Dendritic cell treated with granulocyte-macrophage colony-stimulating factor and Interleukin-4, amounts not matched to agents 40 ng/mL and 50 ng/mL, for 4 days (primary cell): ENCODE data around the gene KCNIP3.

Experiments
- H3K27ac Mint-ChIP-seq: one replicate; pipeline ENCODE4 v1.8.0; 2022; ENCODE audit warnings: mild to moderate bottlenecking, mixed read lengths
- H3K27me3 Mint-ChIP-seq: one replicate; pipeline ENCODE4 v1.8.0; 2022; ENCODE audit warnings: mild to moderate bottlenecking, mixed read lengths
- H3K36me3 Mint-ChIP-seq: one replicate; pipeline ENCODE4 v1.8.0; 2022; ENCODE audit warnings: low read depth, mixed read lengths
- H3K4me1 Mint-ChIP-seq: one replicate; pipeline ENCODE4 v1.8.0; 2022; ENCODE audit warnings: low read depth, mixed read lengths
- H3K4me3 Mint-ChIP-seq: one replicate; pipeline ENCODE4 v1.8.0; 2022; ENCODE audit warnings: mild to moderate bottlenecking, moderate library complexity, mixed read lengths
- H3K9me3 Mint-ChIP-seq: one replicate; pipeline ENCODE4 v1.8.0; 2022; ENCODE audit warnings: mixed read lengths
- intact Hi-C: fragments of 100-400 bp; cut with micrococcal nuclease; formaldehyde crosslinking; loops from one replicate; pipeline ENCODE4 v1.15.0; 2022

KCNIP3 gene

DNA sequence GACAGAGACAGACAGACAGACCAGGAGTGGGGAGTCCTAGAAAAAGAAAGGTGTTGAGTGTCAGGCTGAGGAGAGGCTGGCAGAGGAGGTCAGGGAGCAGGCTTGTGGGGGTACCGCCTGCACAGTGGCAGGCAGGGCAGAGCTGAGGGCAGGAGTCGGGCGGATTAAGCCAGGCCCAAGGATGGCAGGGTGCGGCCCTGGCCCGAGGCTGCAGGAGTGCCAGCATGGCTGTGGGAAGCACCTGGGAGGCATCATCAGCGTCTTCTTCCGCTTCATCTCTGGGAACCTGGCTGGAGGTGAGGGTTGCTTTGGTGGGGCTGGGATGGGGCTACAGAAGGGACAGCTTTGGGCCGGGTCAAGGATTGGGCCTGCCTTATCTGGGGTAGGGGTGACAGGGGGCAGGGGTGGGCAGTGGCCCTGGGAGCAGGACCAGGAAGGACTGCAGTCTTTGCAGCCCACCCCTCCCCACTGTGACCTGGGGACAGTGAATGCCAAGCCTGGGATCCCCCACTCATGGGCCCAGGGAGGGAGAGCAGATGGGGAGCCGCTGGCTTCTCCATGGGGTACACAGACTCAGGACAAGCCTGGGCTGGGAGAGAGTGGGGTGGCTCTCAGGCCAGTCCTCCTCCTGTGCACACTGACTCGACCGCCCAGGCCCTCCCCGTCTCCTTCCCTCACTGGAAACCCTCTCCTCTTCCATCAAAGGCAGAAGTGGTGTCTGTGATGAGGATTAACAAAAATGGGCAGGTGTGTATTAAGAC lies 20.7 kb downstream of the KCNIP3 start:
- Mint-ChIP-seq H3K27ac (no peak overlapping the region), H3K4me3 (no peak overlapping the region), H3K27me3 (no peaks in the 10 kb centered on the region), H3K36me3 (no peaks in the 10 kb centered on the region), H3K9me3 (no peaks in the 10 kb centered on the region), H3K4me1 (peaks cover 9% of the 10 kb centered on the region)
- intact Hi-C loops = no loop called here

DNA sequence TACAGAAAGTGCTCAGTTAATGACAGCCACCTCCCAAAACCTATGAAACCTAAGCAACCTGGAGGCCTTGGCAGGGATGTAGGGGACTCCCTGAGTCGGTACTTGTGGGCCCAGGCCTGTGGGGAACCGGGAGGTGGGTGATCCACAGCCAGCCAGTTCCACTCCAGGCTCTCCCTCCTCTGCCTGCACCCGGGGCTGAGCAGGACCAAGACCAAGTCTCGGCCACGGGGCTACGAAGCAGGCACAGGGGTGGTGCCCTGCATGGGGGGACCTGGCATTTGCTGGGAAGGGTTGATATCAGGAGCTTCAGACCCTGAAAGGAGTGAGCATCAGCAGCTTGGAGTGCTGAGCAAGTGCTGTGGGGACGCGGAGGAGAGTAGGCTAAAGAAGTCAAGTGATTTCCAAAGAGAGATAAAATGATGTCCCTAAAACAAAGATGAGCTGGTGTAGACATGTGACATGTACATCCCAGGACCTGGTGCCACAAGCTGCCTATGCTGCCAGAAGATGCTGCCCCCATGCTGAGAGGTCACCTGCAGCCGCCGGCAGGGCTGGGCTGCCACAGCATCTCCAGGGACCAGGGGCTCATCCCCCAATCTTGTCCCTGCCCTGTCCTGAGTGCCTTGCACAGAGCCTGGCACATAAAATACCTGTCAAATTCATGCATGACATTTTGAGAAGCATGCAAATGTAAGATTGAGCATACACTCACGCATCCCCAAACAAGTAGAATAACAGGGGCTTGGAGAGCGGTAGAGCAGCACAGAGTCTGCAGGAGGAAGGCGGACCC lies 21.5 kb downstream of the KCNIP3 start:
- H3K9me3 Mint-ChIP-seq = no peaks in the 10 kb centered on the region

DNA sequence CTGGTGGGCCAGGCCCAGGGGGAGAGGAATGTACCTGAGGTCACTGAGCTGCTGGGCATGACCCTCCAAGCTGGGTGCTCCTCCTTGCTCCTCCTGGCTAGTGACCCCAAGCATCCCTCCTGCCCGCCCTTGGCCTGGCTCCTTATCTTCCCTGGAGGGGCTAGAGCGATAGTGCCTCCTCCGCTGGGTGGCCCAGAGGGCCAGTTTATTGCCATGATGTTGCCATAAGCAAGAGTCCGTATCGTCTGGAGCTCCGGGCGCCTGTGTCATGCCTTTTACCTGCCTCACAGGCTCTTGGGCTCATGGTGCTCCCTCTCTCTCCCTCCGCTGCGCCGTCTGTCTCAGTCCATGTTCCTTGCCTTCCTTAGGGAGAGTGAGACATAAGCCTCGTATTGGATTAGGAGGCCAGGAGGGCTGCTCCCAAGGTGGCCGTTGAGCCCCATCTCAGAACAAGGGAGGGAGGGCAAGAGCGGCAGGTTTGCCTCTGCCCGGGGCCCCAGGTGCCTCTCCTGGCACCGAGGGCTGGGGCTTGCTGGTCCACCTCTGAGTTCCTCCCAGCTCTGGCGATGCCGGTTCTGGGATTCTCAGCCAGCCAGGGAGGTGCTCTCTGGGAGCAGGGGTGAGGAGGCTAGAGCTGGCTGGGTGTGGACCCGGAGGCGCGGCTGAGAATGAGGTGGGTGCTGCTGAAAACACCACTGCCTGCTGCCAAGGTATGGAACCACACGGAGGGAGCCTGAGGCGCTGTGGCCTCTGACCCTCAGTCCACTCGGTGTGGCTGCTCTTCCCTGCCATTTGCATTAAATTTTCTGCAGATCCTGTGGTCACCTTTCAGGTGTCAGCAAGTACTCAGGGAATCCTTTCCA lies 22.6 kb downstream of the KCNIP3 start:
- no peaks in the 10 kb centered on the region for H3K27me3 Mint-ChIP-seq

More for the DNA sequence above, 21.5 kb downstream of the KCNIP3 start:
- H3K4me3 Mint-ChIP-seq = no peak overlapping the region
- H3K27ac Mint-ChIP-seq = no peak overlapping the region
- H3K4me1 Mint-ChIP-seq = peaks cover 9% of the 10 kb centered on the region
- no peaks in the 10 kb centered on the region for H3K36me3 Mint-ChIP-seq
- intact Hi-C loops = no loop called here
- no peaks in the 10 kb centered on the region for H3K27me3 Mint-ChIP-seq

DNA sequence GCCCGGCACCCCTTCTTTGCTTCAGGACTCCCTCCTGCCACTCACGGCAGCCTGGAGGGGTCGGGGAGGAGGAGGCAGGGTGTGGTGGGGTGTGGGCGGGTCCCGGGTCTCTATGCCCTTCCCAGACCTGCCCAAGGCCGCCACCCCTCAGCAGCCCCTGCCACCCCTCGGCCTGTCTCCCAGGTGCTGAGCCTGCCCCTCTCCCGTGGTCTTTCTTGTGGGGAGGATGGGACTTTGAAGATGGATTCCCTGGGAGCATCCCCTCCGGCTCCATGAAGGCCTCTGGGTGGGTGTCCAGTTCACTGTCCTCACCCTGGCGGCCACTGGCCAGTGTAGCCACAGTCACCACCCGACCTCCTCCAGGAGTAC lies 23.2 kb downstream of the KCNIP3 start:
- no peak overlapping the region for H3K4me3 Mint-ChIP-seq
- intact Hi-C loops = no loop called here

More for the DNA sequence above, 22.6 kb downstream of the KCNIP3 start:
- intact Hi-C loops = no loop called here
- Mint-ChIP-seq H3K27ac (no peak overlapping the region), H3K9me3 (no peaks in the 10 kb centered on the region), H3K4me3 (no peak overlapping the region), H3K36me3 (no peaks in the 10 kb centered on the region), H3K4me1 (peaks cover 9% of the 10 kb centered on the region)

DNA sequence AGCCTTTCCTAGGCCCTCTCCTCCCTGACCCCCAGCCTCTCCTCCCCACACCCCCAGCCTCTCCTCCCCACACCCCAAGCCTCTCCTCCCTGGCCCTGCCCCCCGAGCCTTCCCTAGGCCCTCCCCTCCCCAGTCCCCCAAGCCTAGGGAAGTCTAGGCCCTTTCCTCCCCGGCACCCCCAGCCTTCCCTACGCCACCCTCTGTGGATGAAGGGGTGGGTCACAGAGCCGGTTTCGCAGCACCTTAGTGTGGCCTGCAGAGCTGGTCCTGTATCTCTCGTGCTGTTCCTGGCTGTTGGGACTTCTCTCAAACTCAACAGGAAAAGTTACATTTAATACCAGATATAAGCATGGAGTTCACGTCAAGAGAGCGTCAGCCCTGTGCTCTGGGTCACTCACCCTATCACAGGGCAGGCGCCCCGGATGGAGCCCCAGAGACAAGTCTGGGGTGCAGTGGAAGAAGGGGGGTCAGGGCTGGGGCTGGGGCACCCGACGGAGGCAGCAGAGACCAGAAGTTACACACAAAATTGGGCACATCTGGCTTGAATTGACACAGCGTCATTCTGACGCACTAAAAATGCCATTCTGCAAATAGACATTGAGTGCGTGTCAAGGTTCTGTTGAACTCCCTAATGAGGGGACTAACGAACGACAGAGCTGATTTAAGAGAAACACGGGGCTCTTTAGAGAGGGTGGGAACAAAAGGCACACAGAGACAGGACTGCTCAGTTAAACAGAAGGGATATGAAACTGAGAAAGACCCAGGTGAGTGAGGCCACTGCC lies 24.0 kb downstream of the KCNIP3 start:
- Mint-ChIP-seq H3K4me1 (peaks cover 9% of the 10 kb centered on the region), H3K36me3 (no peaks in the 10 kb centered on the region), H3K27me3 (no peaks in the 10 kb centered on the region), H3K4me3 (no peak overlapping the region), H3K9me3 (peaks cover 10% of the 10 kb centered on the region), H3K27ac (no peak overlapping the region)
- intact Hi-C loops = no loop called here

More for the DNA sequence above, 23.2 kb downstream of the KCNIP3 start:
- H3K4me1 Mint-ChIP-seq = peaks cover 9% of the 10 kb centered on the region
- H3K36me3 Mint-ChIP-seq = no peaks in the 10 kb centered on the region
- H3K27ac Mint-ChIP-seq = no peak overlapping the region
- no peaks in the 10 kb centered on the region for H3K27me3 Mint-ChIP-seq
- H3K9me3 Mint-ChIP-seq = peaks cover 1% of the 10 kb centered on the region

DNA sequence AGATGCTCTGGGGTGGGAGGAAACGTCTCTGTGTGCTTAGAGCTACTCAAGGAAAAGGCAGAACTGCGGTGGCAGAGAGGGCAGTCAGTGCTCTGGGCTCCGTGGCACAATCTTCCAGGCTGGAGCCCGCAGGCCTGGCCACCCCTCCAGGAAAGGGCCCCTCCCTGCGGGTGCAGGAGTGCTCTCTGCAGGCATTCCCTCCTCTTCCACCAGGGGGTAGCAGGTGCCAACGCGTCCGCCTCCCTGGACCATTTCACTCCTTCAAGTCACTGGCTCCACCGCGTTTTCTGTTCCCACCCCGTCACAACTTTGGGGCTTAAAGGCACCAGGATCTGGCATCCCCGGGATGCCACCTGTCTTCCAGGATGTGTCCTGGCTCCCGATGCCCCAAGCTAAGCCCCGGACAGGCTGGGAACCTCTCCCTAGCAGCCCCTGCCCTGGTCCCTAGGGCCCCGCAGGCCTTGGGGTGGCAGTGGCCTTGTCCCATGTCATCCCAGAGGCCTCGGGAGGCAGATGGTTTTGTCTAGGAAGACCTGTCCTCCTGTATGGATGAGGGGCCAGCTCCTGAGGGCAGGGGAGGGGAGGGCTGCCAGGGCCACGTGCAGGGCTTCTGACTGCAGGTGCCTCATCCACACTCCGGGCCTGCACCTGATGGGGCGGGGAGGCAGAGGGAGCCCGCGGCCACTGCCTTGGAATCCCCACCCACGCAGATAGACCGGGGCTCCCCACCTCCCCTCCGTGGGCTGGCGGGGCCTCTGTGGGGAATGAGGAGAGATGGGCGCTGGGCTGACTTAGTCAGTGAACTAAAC lies 26.4 kb downstream of the KCNIP3 start:
- no peaks in the 10 kb centered on the region for H3K4me1 Mint-ChIP-seq
- no peaks in the 10 kb centered on the region for H3K27me3 Mint-ChIP-seq
- no peak overlapping the region for H3K27ac Mint-ChIP-seq
- peaks cover 11% of the 10 kb centered on the region for H3K9me3 Mint-ChIP-seq
- H3K4me3 Mint-ChIP-seq = no peak overlapping the region
- intact Hi-C loops = no loop called here
- H3K36me3 Mint-ChIP-seq = no peaks in the 10 kb centered on the region

DNA sequence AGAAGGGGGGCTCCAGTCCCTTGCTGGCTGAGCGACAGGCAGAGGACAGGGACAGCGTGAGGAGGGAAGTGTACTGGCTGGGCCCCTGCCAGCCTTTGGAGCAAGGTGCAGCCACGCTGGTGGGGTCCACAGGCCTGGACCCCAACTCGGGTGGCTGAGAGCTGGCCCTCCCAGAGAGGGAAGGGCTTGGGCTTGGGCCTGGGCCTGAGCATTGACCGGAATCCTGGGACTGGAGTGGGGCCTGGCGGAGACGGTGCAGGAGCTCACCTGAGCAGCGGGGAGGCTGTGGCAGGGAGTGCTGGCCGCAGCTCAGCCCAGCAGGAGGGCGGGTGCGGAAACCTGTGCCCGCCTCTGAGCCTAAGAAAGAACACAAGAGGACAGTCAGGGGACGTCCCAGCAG lies 27.9 kb downstream of the KCNIP3 start:
- Mint-ChIP-seq H3K27ac (no peak overlapping the region), H3K4me1 (no peaks in the 10 kb centered on the region), H3K9me3 (peaks cover 11% of the 10 kb centered on the region), H3K4me3 (no peak overlapping the region), H3K27me3 (no peaks in the 10 kb centered on the region), H3K36me3 (no peaks in the 10 kb centered on the region)
- intact Hi-C loops = no loop called here

DNA sequence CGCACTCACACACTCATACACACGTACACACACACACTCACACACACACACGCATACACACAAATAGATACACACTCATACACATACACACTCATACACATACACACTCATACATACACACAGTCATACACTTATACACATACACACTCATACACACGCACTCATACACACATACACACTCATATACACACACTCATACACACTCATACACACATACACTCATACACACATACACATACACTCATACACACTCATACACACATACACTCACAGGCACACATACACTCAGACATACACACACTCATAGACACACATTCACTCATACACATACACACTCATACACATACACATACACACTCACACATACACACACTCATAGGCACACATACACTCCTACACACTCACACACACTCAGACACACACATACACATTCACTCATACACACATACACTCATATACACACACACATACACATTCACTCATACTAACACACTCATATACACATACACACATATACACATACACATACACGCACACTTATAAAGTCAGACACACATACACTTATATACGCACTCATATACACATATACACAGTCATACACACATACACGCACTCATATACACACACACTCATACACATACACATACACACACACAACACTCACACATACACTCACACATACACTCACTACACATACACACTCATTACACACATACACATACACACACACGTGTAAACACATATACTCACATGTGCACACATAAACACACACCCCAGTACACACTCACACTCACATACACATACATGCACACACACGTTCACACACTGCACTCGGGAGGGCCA lies 28.7 kb downstream of the KCNIP3 start:
- H3K9me3 Mint-ChIP-seq = peaks cover 11% of the 10 kb centered on the region
- H3K4me1 Mint-ChIP-seq = no peaks in the 10 kb centered on the region
- H3K4me3 Mint-ChIP-seq = no peak overlapping the region
- H3K27ac Mint-ChIP-seq = no peak overlapping the region
- H3K27me3 Mint-ChIP-seq = no peaks in the 10 kb centered on the region
- no peaks in the 10 kb centered on the region for H3K36me3 Mint-ChIP-seq
- intact Hi-C loops = no loop called here

DNA sequence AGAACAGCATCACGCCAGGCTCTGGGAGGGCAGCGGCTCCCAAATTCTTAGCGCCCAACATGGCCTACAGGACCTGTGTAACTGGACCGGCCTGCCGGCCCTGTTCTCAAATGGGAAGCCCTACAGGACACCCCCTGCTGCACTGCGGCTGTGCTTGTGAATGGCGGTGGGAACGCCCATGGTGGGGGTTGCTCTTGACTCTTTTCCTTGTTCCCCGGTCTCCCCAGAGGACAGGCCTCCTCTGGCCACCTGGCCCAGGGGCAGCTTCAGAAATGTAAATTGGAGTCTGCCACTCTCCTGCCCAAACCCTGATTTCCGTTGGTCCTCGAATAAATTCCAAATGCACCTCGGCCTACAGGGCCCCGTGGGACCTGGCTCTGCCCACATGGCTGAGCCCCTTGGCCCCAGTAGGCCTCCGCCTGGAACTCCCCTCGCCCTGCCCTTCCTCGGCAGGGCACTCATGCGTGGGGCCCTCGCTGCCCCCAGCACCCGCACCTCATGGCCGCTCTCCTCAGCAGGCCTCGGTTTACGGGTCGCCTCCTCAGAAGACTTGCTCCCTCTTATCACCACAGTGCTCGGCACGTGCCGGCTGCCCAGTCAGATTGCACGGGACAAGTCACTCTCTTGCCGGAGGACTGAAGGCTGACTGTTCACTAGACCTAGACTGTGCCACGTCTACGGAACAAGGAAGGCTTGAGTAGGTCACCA lies 29.4 kb downstream of the KCNIP3 start:
- Mint-ChIP-seq H3K36me3 (no peaks in the 10 kb centered on the region), H3K27ac (no peak overlapping the region), H3K9me3 (peaks cover 11% of the 10 kb centered on the region), H3K4me1 (no peaks in the 10 kb centered on the region), H3K27me3 (no peaks in the 10 kb centered on the region), H3K4me3 (no peak overlapping the region)
- intact Hi-C loops = no loop called here

DNA sequence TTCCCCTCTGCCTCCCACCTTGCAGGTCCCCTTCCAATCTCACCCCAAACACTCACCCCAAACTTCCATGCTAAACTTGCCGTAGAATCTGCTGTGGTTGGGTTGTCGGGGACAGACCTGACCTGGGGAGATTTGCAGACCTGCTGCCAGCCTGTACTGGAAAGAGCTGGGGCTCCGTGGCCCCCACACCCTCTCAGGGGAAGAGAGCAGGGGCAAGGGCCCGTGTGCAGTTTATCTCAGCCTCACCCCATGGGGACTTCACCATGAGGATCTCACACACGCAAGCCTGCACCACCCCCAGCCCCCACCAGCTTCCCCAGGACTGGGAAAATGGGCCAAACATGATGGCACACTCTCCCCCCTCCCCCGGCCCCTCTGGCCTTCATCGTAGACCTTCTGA lies 30.7 kb downstream of the KCNIP3 start:
- Mint-ChIP-seq H3K27me3 (no peaks in the 10 kb centered on the region), H3K4me1 (no peaks in the 10 kb centered on the region), H3K4me3 (no peak overlapping the region), H3K27ac (no peak overlapping the region), H3K9me3 (peaks cover 11% of the 10 kb centered on the region), H3K36me3 (no peaks in the 10 kb centered on the region)
- intact Hi-C loops = no loop called here

DNA sequence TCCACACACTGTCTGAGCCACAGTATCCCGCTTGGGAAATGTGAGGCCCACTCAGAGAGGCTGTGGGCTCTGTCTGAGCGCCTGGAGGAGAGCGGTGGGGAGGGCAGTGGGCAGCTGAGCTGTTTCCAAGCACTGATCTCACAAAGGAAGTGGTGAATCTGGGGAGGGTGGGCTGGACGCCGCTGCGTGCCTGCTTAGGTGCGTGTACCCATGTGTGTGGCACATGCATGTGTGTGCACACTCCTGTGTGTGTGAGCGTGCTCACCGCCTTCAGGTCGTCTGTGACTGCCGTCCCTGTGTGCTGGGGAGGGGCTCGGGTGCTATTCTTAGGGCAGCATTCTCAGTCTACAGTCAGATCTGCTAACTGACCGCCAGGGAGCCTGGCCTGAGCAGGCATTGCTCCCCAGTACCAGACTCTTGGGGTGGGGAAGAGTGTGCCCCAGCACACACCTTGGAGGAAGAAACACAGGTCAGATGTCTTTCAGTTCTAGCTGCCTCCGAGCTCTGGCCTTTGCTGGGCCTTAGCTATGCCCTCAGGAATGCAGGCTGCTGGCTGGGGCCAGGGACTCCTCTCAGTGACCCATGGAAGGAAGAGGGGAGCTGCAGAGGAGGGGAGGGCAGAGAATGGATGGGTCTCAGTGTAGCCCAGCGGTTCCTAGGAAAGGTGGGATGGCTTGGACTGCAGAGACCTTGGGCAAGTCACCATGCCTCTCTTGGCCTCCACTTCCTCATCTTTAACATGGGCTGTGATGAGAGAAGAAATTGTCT lies 31.4 kb downstream of the KCNIP3 start:
- intact Hi-C loops = no loop called here
- Mint-ChIP-seq H3K4me3 (no peak overlapping the region), H3K36me3 (no peaks in the 10 kb centered on the region)

More for the DNA sequence above, 31.4 kb downstream of the KCNIP3 start:
- peaks cover 11% of the 10 kb centered on the region for H3K9me3 Mint-ChIP-seq
- H3K27ac Mint-ChIP-seq = no peak overlapping the region
- no peaks in the 10 kb centered on the region for H3K4me1 Mint-ChIP-seq
- H3K27me3 Mint-ChIP-seq = no peaks in the 10 kb centered on the region
